ENCODE data around the gene OXSR1.
"Not testable (repeated sequence)": the region's sequence is repeated elsewhere in the genome, so short reads cannot be mapped to it uniquely, and the experiment has no call there.

The OXSR1 gene

DNA sequence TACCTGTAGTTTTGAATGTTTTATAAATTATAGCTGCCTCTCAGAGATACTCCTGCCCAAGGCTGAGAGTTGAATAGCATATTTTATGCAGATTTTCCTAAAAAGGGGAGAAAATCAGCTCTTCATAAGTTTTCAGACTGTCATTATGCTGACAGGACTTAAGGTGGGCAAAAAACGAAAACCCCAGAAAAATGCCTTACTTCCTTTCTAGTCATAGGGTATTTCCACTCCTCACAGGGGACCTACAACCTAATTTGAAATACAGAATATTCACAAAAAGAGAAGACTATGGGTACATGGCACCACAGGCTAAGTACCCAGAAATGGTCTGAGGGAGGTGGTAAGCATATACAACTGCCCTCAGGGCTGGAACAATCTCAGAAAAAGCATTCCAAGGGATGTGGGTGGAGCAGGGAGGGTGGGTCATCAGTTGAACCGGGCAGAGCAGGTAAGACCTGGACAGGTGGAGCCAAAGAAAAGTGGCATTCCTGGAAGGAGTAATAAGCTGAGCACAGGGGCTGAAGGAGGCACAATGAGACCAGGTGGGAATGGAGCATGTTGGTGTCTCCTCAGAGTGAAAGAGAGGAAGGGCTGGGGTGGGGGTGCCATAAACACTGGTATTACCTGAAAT lies 10.6 kb upstream of the OXSR1 start:
- TF ChIP-seq, protein P1, sequence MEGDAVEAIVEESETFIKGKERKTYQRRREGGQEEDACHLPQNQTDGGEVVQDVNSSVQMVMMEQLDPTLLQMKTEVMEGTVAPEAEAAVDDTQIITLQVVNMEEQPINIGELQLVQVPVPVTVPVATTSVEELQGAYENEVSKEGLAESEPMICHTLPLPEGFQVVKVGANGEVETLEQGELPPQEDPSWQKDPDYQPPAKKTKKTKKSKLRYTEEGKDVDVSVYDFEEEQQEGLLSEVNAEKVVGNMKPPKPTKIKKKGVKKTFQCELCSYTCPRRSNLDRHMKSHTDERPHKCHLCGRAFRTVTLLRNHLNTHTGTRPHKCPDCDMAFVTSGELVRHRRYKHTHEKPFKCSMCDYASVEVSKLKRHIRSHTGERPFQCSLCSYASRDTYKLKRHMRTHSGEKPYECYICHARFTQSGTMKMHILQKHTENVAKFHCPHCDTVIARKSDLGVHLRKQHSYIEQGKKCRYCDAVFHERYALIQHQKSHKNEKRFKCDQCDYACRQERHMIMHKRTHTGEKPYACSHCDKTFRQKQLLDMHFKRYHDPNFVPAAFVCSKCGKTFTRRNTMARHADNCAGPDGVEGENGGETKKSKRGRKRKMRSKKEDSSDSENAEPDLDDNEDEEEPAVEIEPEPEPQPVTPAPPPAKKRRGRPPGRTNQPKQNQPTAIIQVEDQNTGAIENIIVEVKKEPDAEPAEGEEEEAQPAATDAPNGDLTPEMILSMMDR (IDR thresholded peaks at IDR 0.05): no peak
- no peaks in the 10 kb centered on the region for H3K27me3 ChIP-seq
- H3K36me3 ChIP-seq: no peaks in the 10 kb centered on the region
- intact Hi-C loops (cut with DNase I; ENCODE audit: low total_unique reads): no loop called here
- H3K4me3 ChIP-seq: no peak overlapping the region
- no peak for DNase-seq
- H3K4me1 ChIP-seq: no peaks in the 10 kb centered on the region
- no peaks in the 10 kb centered on the region for H3K9me3 ChIP-seq
- no peak overlapping the region for H3K27ac ChIP-seq

DNA sequence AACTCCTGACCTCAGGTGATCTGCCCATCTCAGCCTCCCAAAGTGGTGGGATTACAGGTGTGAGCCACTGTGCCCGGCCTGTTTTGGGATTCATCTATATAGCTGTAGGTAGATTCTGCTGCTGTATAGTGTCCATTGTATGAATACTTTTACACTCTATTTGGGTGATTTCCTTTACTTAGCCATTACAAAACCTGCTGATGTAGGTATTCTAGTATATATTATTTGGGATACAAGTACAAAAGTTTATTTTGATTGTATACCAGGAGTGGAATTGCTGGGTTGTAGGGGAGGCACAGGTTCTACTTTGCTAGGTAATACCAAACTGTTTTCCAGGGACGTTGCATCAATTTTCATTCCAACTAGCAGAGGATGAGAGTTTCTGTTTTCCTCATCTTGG lies 9.5 kb upstream of the OXSR1 start:
- DNase-seq: no peak
- H3K4me3 ChIP-seq: no peak overlapping the region
- H3K36me3 ChIP-seq: no peaks in the 10 kb centered on the region
- intact Hi-C loops (cut with DNase I; ENCODE audit: low total_unique reads): no loop called here
- TF ChIP-seq, protein P1 (IDR thresholded peaks at IDR 0.05): no peak
- H3K27me3 ChIP-seq: no peaks in the 10 kb centered on the region
- no peak overlapping the region for H3K27ac ChIP-seq
- no peaks in the 10 kb centered on the region for H3K4me1 ChIP-seq
- H3K9me3 ChIP-seq: no peaks in the 10 kb centered on the region

GRCh38 chr3:38157117-38157516 lies 8.2 kb upstream of the OXSR1 start:
- DNase-seq: no peak
- no peaks in the 10 kb centered on the region for H3K27me3 ChIP-seq
- intact Hi-C loops (cut with DNase I; ENCODE audit: low total_unique reads): no loop called here
- H3K36me3 ChIP-seq: no peaks in the 10 kb centered on the region
- H3K27ac ChIP-seq: no peak overlapping the region
- no peak overlapping the region for H3K4me3 ChIP-seq
- no peaks in the 10 kb centered on the region for H3K9me3 ChIP-seq
- no peaks in the 10 kb centered on the region for H3K4me1 ChIP-seq
- TF ChIP-seq, protein P1 (IDR thresholded peaks at IDR 0.05): no peak

DNA sequence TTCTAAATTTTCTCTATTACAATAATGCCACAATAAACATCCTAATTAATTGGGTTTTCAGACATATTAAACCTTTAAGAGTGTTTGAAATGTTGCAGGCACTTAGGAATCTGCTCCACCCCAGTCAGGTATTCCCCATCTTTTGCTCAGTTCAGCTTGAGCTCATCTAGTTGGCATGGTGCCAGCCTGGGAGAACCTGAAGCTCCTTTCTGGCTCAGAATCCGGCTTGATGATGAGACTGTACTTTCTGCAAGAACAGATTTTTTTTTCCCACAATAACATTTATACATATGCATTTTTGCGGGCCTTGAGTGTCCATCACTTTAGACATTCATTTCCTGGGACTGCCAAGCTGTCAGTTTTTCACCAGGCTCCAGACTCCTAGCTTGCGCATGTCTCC lies 7.7 kb upstream of the OXSR1 start:
- DNase-seq: no peak
- no peaks in the 10 kb centered on the region for H3K9me3 ChIP-seq

DNA sequence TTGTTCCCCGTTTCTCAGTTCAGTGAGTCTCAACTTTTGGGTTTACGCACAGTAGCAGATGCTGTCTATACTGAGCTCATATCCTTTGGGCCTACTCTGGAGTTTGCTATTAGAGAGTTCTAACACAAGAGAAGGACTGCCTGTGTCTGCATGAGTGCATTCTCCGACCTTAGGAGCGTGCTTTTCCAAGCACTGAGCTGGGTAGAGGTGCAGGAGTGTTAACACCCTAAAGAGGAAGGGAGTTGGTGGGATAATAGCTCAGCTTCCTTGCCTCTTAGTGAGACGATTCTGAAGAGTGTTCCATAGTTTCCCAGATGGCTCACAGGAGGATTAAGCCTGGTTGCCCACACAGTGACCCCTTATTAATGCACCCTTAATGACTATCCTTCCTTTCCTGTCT lies 6.9 kb upstream of the OXSR1 start:
- Histone ChIP-seq H3K9me3 (no peaks in the 10 kb centered on the region), H3K27ac (no peak overlapping the region), H3K4me1 (no peaks in the 10 kb centered on the region), H3K36me3 (no peaks in the 10 kb centered on the region), H3K4me3 (no peak overlapping the region), H3K27me3 (no peaks in the 10 kb centered on the region)
- DNase-seq: no peak
- intact Hi-C loops (cut with DNase I; ENCODE audit: low total_unique reads): no loop called here
- TF ChIP-seq, protein P1 (IDR thresholded peaks at IDR 0.05): no peak

More for the DNA sequence above, 7.7 kb upstream of the OXSR1 start:
- no peak overlapping the region for H3K27ac ChIP-seq
- intact Hi-C loops (cut with DNase I; ENCODE audit: low total_unique reads): no loop called here
- H3K27me3 ChIP-seq: no peaks in the 10 kb centered on the region
- no peak overlapping the region for H3K4me3 ChIP-seq
- TF ChIP-seq, protein P1 (IDR thresholded peaks at IDR 0.05): no peak
- H3K36me3 ChIP-seq: no peaks in the 10 kb centered on the region
- H3K4me1 ChIP-seq: no peaks in the 10 kb centered on the region

DNA sequence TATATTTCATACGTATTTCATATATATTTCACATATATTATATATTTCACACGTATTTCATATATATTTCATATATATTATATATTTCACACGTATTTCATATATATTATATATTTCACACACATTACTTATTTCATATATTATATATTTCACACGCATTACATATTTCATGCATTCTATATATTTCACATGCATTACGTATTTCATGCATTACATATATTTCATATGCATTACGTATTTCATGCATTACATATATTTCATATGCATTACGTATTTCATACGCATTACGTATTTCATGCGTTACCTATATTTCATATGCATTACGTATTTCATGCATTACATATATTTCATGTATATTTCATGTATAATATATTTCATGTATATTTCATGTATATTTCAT lies 4.6 kb upstream of the OXSR1 start:
- H3K4me3 ChIP-seq, H3K4me1 ChIP-seq: not testable (repeated sequence)
- intact Hi-C loops (cut with DNase I; ENCODE audit: low total_unique reads): loop anchor here (10.0 kb wide), 3 partner anchors 126 to 306 kb away; partner anchors contain the start of gene DLEC1

More for the DNA sequence above, 4.6 kb upstream of the OXSR1 start:
- DNase-seq, H3K36me3 ChIP-seq, H3K27me3 ChIP-seq, H3K27ac ChIP-seq, H3K9me3 ChIP-seq: not testable (repeated sequence)

Measured in tibial artery (tissue), 4 donors.